ENCODE results near the gene TRIAP1. TPM values are rescaled to one million over a fixed set of nuclear protein-coding genes. Genes with fewer than 3 reads are reported as not detected.
A peak's percentile ranks its signal among the peaks of the same experiment; 100 is the strongest.
"Not testable (repeated sequence)": the region's sequence is repeated elsewhere in the genome, so short reads cannot be mapped to it uniquely, and the experiment has no call there.

Gene TRIAP1
- total RNA-seq, result 54.6 and 57.5 TPM in 2 replicates

DNA sequence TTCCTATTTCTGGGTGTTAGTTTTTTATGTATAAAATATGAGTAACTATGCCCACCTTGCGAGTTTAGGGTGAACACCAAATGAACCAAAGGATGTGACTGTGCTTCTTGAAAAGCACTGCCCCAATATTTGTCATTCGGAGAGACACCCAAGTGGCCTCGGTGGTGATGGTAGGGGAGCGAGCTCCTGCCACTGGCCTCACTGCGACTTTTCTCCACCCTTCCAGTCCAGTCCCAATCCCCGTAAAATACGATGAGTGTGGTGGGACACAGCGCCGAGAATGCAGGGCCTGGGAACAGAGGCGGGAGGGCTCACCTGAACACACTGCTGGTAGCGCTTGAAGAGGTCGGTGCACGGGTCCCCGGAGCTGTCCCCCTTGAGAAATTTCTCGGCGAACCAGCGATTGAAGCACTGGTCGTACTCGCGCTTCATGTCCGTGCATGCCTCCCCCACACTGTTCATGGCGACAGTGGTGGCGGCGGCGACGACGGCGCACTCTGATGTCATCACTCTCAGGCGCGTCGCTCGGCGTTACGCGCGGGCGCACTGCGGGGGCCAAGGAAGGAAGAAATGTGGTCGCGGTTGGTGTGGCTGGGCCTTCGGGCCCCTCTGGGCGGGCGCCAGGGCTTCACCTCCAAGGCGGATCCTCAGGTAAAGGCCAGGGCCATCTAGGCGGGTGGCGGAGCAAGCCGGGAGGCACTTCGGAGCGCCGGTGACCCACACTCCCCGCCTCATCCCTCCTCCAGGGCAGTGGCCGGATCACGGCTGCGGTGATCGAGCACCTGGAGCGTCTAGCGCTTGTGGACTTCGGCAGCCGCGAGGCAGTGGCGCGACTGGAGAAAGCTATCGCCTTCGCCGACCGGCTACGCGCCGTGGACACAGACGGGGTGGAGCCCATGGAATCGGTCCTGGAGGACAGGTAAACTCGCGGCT, at the start of gene TRIAP1, which contains the start of gene GATC:
TSS of gene TRIAP1 (minus strand) at position 474 of the 933 bp plus-strand sequence. CDS start at position 462, 12 bp downstream.
TSS of gene GATC (plus strand) at position 534 of the 933 bp plus-strand sequence. CDS start at position 571, 37 bp downstream.
- intact Hi-C loops (cut with micrococcal nuclease), result loop anchor here (1.0 to 2.0 kb wide), 4 partner anchors 9 to 89 kb away; partner anchors contain the start of genes DYNLL1, RNF10 and SRSF9
- Mint-ChIP-seq H3K4me1 (peaks cover 29% of the 10 kb centered on the region), H3K36me3 (ENCODE audit: low read depth) (peaks cover 59% of the 10 kb centered on the region), H3K9me3 (no peaks in the 10 kb centered on the region), H3K27ac (peak within 1 kb of the TSS; percentile 100), H3K4me3 (peak within 1 kb of the TSS; percentile 99), H3K27me3 (peaks cover 2% of the 10 kb centered on the region)
- DNase-seq, result peak; percentile 97

DNA sequence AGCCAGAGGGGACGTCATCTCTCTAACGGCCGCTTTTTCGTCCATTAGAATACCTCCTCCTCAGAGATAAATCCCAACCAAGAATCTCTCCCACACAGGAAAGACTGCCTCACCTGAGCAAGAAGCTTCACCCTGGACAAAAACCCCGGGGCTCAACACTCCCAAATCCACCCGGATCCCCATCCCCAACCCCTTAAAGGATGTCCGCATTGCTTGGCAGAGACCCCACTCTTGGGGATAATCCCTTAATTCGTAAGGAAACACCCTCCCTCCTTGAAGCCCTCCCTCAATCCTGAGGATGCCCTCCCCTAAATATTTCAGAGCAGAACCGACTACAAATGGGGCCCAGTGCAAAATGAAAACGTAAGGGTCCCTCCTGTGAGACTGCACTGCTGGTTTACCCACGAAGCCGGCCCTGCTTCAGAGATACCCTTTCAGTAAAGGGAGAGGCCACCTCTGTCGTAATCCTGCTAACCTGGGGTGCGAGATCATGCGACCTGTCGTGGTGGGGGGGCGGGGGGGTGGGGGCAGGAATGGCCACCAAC, 49.1 kb upstream of the TRIAP1 start:
- no peak for DNase-seq
- H3K27ac Mint-ChIP-seq, result peak overlapping the region; percentile 69
- intact Hi-C loops (cut with micrococcal nuclease), result no loop called here
- H3K36me3 Mint-ChIP-seq (ENCODE audit: low read depth), result peaks cover 32% of the 10 kb centered on the region
- H3K4me1 Mint-ChIP-seq, result peaks cover 26% of the 10 kb centered on the region
- no peaks in the 10 kb centered on the region for H3K27me3 Mint-ChIP-seq
- H3K4me3 Mint-ChIP-seq, result peak overlapping the region; percentile 94
- no peaks in the 10 kb centered on the region for H3K9me3 Mint-ChIP-seq

DNA sequence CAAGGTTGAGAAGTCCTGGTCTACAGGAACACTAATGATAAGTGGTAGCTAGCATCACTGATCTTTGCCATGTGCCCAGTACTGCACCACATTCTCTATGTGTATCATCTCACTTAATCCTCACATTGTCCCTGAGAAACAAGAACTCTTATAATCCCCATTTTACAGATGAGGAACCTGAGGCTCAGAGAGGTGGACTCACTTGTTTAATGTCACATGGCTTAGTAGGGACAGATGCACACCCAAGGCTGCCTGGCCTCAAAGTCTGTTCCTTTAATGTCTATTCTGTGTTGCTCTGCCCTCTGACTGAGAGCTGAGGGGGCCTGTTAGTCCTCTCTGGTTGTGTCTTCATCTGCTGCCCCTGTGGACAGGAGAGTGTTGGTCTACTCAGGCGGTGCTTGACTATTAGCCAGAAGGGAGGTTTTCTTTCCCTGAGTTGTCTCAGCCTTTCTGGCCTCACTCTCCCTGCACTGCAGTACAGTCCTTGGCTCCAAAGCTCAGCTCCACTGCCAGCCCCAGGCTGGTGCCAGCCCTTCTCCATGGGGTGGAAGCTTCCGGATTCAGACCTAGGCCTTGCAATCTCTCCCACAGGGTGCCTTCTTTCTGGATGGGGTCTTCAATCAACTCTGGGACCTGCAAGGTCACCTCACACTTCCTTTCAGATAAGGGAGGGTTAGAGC, 44.8 kb upstream of the TRIAP1 start:
- Mint-ChIP-seq H3K4me1 (peaks cover 11% of the 10 kb centered on the region), H3K27me3 (no peaks in the 10 kb centered on the region), H3K27ac (no peak overlapping the region), H3K9me3 (no peaks in the 10 kb centered on the region), H3K4me3 (no peak overlapping the region), H3K36me3 (ENCODE audit: low read depth) (peaks cover 7% of the 10 kb centered on the region)
- intact Hi-C loops (cut with micrococcal nuclease), result no loop called here
- DNase-seq, result no peak

DNA sequence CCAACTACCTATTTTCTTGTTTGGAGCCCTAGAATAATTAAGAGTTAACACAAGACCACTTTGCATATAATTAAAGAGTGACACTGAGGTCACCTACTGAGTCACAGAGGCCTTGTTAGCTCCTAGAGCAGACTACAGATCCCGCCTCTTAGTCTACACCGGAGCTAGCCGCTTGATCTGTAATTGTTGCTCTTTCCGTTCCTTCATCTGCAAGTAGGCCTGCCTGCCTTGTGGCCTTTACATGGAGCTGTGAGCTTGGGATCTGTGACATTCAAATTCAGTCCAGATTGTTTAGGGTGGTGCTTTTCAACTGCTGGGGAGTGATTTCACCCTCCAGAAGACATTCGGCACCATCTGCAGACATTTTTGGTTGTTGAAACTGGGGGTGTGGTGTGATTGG, 44.1 kb upstream of the TRIAP1 start:
- H3K36me3 Mint-ChIP-seq (ENCODE audit: low read depth), result peaks cover 5% of the 10 kb centered on the region
- no peak overlapping the region for H3K27ac Mint-ChIP-seq
- no peak overlapping the region for H3K4me3 Mint-ChIP-seq
- H3K9me3 Mint-ChIP-seq, result no peaks in the 10 kb centered on the region
- peaks cover 10% of the 10 kb centered on the region for H3K4me1 Mint-ChIP-seq
- DNase-seq, result no peak
- intact Hi-C loops (cut with micrococcal nuclease), result no loop called here
- no peaks in the 10 kb centered on the region for H3K27me3 Mint-ChIP-seq

DNA sequence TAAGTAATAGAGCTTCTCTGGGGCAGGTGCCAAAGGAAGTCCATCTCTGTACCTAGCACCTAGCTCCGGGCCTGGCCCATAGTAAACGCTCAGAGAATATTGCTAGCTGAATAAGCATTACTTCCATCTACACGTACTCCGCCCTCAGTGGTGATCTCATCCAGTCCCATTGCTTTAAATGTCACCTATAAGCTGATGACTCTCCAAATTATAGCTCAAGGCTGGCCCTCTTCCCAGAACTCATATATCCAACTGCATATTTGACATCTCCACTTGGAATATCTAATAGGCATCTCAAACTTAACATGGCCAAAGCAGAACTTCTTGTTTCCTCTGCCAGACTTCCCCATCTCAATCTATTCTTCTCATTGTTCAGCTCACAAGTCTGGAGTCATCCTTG, 42.8 kb upstream of the TRIAP1 start:
- H3K9me3 Mint-ChIP-seq, result no peaks in the 10 kb centered on the region
- H3K27me3 Mint-ChIP-seq, result no peaks in the 10 kb centered on the region
- DNase-seq, result no peak
- H3K4me3 Mint-ChIP-seq, result no peak overlapping the region
- H3K36me3 Mint-ChIP-seq (ENCODE audit: low read depth), result peaks cover 2% of the 10 kb centered on the region
- intact Hi-C loops (cut with micrococcal nuclease), result no loop called here
- peaks cover 3% of the 10 kb centered on the region for H3K4me1 Mint-ChIP-seq
- H3K27ac Mint-ChIP-seq, result no peak overlapping the region

DNA sequence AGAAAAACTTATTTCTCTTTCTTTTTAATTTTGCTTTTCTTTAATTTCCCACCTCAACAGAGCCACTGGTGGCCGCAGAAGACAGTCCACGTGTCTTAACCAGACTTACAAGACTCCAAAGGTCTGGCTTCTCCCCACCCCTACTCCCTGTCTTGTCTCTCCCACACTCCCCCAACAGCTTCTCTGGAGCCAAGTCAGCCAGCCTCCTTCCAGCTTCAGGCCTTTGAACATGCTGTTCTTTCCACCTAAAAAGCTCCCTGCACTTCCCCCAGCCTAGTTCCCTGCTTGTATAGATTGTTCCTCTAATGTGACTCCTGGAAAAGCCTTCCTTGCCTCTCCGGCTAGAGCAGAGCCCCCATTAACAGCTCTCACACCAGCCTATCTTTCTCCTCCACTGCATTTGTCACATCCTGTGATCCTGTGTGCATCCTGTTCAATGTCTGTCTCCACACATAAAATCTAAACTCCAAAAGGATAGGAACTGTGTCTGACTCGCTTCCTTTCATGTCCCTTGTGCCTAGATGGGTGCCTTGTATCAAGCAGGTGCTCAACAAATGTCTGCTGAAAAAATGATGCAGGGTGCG, 42.0 kb upstream of the TRIAP1 start:
- Mint-ChIP-seq H3K4me3 (no peak overlapping the region), H3K27me3 (no peaks in the 10 kb centered on the region), H3K4me1 (peaks cover 3% of the 10 kb centered on the region), H3K9me3 (no peaks in the 10 kb centered on the region), H3K36me3 (ENCODE audit: low read depth) (peaks cover 2% of the 10 kb centered on the region), H3K27ac (no peak overlapping the region)
- no peak for DNase-seq
- intact Hi-C loops (cut with micrococcal nuclease), result no loop called here

DNA sequence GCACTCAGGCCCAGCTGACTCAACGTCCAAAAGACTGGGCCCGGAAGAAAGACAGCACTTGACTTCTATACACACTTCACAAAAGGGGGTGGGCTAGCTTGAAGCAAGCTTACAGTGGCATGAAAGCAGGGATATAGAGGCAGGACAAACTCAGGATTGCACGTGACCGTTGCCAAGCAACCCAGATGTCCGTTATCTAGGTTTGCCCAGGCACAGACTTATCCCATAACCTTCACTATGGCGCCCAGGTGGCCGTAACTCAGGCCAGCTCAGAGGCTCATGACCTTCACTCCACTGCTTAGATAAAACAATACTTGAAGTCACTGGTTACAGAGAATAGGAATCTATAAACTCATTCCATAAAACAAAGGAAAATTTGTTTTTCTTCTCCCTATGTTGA, 41.4 kb upstream of the TRIAP1 start:
- DNase-seq; H3K4me1 Mint-ChIP-seq; H3K4me3 Mint-ChIP-seq; H3K9me3 Mint-ChIP-seq; intact Hi-C loops (cut with micrococcal nuclease); H3K36me3 Mint-ChIP-seq (ENCODE audit: low read depth); H3K27ac Mint-ChIP-seq; H3K27me3 Mint-ChIP-seq: not testable (repeated sequence)

DNA sequence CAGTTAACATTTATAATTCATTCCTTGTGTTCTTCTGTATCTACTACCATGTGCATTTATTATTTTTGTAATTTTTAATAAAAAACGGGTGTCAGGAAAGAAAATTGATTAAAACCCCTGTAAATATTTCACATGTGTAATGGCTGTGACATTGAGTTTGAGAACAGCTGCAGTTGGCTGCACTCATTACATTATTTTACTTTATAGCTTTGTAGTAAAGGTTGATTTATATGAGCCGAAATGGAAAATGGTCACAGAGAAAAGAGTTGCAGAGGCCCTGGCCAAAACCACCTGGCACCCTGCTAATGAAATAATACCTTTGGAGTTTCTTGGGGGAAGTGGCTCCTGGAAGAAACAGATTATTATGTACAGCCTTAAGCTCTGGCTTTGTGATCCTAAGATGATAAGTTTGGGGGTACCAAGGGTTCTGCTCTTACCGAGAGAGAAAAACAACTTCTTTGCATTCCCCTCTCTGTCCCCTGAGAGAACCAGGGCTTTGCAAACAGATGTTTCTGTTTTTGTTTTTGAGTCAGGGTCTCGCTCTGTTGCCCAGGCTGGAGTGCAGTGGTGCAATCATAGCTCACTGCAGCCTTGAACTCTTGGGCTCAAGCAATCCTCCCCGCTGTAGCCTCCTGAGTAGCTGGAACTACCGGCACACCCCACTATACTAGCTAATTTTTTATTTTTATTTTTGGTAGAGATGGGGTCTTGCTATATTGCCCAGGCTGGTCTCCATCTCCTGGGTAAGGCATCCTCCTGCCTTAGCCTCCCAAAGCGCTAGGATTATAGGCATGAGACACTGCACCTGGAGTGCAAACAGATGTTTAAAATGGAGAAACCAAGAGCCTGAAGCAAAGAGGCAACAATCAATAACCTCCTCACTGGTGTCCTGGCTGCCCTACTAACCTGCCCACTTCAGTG, 40.0 kb upstream of the TRIAP1 start:
- no peaks in the 10 kb centered on the region for H3K9me3 Mint-ChIP-seq
- peaks cover 3% of the 10 kb centered on the region for H3K4me1 Mint-ChIP-seq
- peaks cover 4% of the 10 kb centered on the region for H3K36me3 Mint-ChIP-seq (ENCODE audit: low read depth)
- no peak overlapping the region for H3K4me3 Mint-ChIP-seq
- intact Hi-C loops (cut with micrococcal nuclease), result no loop called here
- no peak for DNase-seq
- no peak overlapping the region for H3K27ac Mint-ChIP-seq
- H3K27me3 Mint-ChIP-seq, result no peaks in the 10 kb centered on the region

DNA sequence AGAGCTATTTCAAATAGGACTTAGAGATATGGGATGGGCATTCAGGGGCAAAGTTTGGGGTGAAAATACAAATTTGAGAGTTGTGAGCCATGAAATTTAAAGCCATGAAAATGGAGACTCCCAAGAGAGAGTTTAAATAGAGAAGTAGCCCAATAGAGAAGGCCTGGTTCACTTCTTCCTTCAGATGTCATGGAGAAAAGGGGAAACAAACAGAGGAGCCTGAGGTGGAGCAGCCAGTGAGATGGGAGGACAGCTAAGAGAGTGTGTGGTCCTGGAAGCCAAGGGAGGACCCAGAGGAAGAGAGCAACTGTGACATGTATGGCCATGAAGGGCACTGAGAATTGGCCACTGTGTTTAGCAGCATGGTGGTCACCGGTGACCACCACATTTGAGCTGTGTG, 37.4 kb upstream of the TRIAP1 start:
- no peak for DNase-seq
- no peak overlapping the region for H3K27ac Mint-ChIP-seq
- H3K27me3 Mint-ChIP-seq, result no peaks in the 10 kb centered on the region
- H3K4me3 Mint-ChIP-seq, result no peak overlapping the region
- peaks cover 3% of the 10 kb centered on the region for H3K4me1 Mint-ChIP-seq
- H3K36me3 Mint-ChIP-seq (ENCODE audit: low read depth), result peaks cover 2% of the 10 kb centered on the region
- H3K9me3 Mint-ChIP-seq, result no peaks in the 10 kb centered on the region
- intact Hi-C loops (cut with micrococcal nuclease), result no loop called here

DNA sequence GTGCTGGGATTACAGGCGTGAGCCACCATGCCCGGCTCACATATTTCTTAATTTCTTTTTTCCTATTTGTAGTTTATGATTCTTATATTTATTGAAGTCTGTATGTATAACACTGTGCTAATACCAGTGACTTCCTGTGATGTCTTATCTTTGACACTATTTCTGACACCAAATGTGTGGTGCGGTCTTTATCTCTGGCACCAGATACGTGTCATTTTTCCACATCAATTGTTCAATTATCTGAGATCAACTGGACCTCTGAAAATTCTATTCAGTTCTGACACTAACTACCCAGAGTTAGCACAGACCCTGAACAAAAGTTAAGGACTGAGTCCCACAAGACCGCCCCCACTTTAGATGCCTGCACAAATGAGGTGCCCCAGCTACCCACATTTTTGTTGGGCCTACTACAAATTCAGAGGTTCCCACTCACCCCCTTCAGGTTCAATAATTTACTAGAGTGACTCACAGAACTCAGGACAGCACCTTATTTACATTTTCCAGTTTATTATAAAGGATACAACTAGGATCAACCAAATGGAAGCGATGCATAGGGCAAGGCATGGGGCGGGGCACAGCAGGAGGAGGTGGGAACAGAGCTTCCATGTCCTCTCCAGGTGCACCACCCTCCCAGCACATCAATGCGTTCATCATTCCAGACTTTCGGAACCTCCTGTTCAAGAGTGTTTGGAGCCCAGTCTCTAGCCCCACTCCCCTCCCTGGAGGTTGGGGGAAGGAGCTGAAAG, 35.0 kb upstream of the TRIAP1 start:
- DNase-seq, result no peak
- Mint-ChIP-seq H3K4me3 (no peak overlapping the region), H3K27me3 (no peaks in the 10 kb centered on the region), H3K27ac (no peak overlapping the region), H3K9me3 (no peaks in the 10 kb centered on the region), H3K36me3 (ENCODE audit: low read depth) (peaks cover 2% of the 10 kb centered on the region), H3K4me1 (no peaks in the 10 kb centered on the region)
- intact Hi-C loops (cut with micrococcal nuclease), result no loop called here

DNA sequence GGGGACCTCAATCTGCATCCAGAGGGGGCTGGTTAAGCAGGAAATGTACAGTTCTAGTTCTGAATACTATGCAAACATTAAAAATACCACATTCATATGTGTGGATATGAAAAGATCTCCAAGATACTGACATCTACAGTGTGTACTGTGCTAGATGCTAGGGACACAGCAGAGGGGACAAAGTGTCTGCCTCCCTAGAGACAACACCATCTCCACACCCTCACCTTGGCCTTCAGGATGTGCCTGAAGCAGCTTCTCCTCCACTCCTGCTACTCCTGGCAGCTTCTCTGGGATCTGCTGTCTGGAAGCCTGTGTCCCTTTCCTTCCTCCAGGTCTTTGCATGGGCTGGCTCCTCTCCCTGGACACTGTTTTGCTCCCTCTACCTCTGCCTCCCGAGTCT, 34.0 kb upstream of the TRIAP1 start:
- Mint-ChIP-seq H3K4me3 (no peak overlapping the region), H3K9me3 (no peaks in the 10 kb centered on the region), H3K27me3 (peaks cover 3% of the 10 kb centered on the region), H3K4me1 (no peaks in the 10 kb centered on the region), H3K27ac (no peak overlapping the region), H3K36me3 (ENCODE audit: low read depth) (peaks cover 2% of the 10 kb centered on the region)
- intact Hi-C loops (cut with micrococcal nuclease), result no loop called here
- DNase-seq, result no peak

DNA sequence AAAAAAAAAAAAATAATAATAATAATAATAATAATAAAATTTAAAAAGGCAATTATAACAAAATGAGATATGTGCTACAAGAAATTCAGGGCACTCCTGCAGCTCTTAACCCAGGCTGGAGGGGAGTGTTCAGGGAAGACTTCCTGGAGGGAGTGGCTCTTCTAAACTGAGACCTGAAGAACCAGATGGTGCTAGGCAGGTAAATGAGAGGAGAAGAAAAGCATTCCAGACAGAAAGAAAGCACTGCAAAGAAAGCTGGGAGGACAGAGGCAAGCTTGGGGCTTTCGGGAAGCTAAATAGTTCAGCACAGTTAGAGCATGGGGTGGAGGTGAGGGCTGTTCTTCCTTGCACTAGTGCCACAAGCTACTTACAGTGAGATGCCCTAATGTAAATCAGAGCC, 33.3 kb upstream of the TRIAP1 start:
- Mint-ChIP-seq H3K27ac (no peak overlapping the region), H3K36me3 (ENCODE audit: low read depth) (peaks cover 2% of the 10 kb centered on the region), H3K27me3 (peaks cover 6% of the 10 kb centered on the region), H3K4me3 (no peak overlapping the region), H3K9me3 (no peaks in the 10 kb centered on the region), H3K4me1 (peaks cover 3% of the 10 kb centered on the region)
- intact Hi-C loops (cut with micrococcal nuclease), result no loop called here
- no peak for DNase-seq

Data from activated CD4-positive, alpha-beta T cell treated with anti-CD3 and anti-CD28 coated beads, Interleukin-2, amount 10 ng/mL, durations not matched to agents 24 days and 14 days (primary cell).